Right lobe of liver (tissue), 6 donors: ENCODE data around the gene ARHGEF10L. TPM values are rescaled to one million over a fixed set of nuclear protein-coding genes. Genes with fewer than 3 reads are reported as not detected.
A peak's percentile ranks its signal among the peaks of the same experiment; 100 is the strongest.

Experiments
- ATAC-seq, 4 donors: fragments of 200-7000 bp; cut with Tn5 transposase; one replicate each; pipeline ENCODE4 v1.9.1; 2020; ENCODE audit warnings: mild to moderate bottlenecking in 4 of 4, moderate library complexity in 4 of 4
- DNase-seq, 3 donors: peaks; one replicate each; pipeline ENCODE4 v3.0.0-alpha.2; 2020
- H3K27ac ChIP-seq, 3 donors: fragments of 200-600 bp; one replicate each; pipeline ENCODE4 v1.8.0; 2022
- H3K27me3 ChIP-seq, 2 donors: fragments of 200-600 bp; one replicate each; pipeline ENCODE4 v1.8.0; 2022
- H3K36me3 ChIP-seq, 4 donors: fragments of 200-600 bp; sonication (generic) in 1 of 4; one replicate each; pipeline versions ENCODE4 v1.5.1 to v1.8.0; 2017 to 2022; ENCODE audit warnings: control low read depth in 1 of 4
- H3K4me1 ChIP-seq, 4 donors: fragments of 200-600 bp; sonication (generic) in 1 of 4; one replicate each; pipeline versions ENCODE4 v1.5.1 to v1.8.0; 2017 to 2022; ENCODE audit warnings: control low read depth in 1 of 4
- H3K4me3 ChIP-seq, 3 donors: fragments of 200-600 bp; one replicate each; pipeline ENCODE4 v1.8.0; 2022
- H3K9me3 ChIP-seq, 4 donors: fragments of 200-600 bp; sonication (generic) in 1 of 4; one replicate each; pipeline versions ENCODE4 v1.5.1 to v1.8.0; 2017 to 2022; ENCODE audit warnings: control low read depth in 1 of 4
- POLR2A ChIP-seq: fragments of 450-650 bp; IDR thresholded peaks from one replicate; pipeline ENCODE4 v1.6.1; 2017; ENCODE audit warnings: antibody characterized with exemption, mild to moderate bottlenecking
- WGBS: methylation state at CpG from one replicate; pipeline ENCODE4 v1.1.6; 2018; ENCODE audit warnings: low coverage, low lambda C conversion rate; ENCODE audit not compliant: insufficient coverage; ENCODE audit errors: missing lambda C conversion rate; 5-methylcytosine and 5-hydroxymethylcytosine counted together
- intact Hi-C, 2 donors: fragments of 100-400 bp; cut with DNase I; formaldehyde crosslinking; loops; one replicate each; pipeline versions ENCODE4 v1.11.2 to v1.14.1; 2022
- total RNA-seq, 6 experiments: library from RNA; depleted of rRNA in 2 of 6; stranded (reverse); fragments of >200 nt in 2 of 6; fragmentation: NEBNext Ultra II Directional in 3 of 6; extraction: Animal tissue kit (Norgen Biotek cat#: 25700) in 3 of 6; gene quantifications; one replicate each; pipeline versions ENCODE4 v1.1.0 to v1.2.4, GENCODE V29; 2016 to 2023
- TF ChIP-seq, protein P1 (sequence below), 4 donors: fragments of 200-600 bp in 3 of 4; fragments of 450-650 bp in 1 of 4; IDR thresholded peaks; one replicate each; pipeline versions ENCODE4 v1.5.1 to v1.8.0; 2016 to 2022; ENCODE audit warnings: antibody characterized with exemption in 4 of 4, mild to moderate bottlenecking in 2 of 4
- donor health status: DM: no; HTN: yes; CAD: no.
- donor health status: DM: no; HTN: no; CAD: no.
- donor health status: DM: no; HTN: no; CAD: no.
- donor health status: DM: no; HTN: yes; CAD: no.
- donor health status: DM: no; HTN: yes; CAD: no.

ARHGEF10L gene
- total RNA-seq, 6 experiments from 2014 or later: 59.7 to 124 (median 87.4) TPM

DNA sequence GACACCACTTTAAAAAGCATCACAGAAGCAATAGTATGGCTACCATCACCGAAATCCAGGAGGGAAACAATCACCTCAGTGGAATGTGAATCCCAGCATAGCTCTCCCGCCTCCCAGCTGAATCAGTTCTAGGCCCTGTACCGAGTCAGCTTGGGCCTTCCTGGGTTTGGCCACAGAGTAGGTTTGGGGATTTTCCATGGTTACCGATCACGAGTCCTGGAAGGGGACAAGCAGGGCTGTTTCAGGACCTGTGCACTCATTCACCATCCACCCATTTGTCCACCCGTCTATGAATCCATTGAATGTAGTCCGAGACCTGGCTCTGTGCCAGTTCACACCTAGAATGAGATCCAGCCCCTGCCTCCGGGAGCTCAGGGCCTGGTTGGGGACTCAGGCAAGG lies 94.2 kb downstream of the ARHGEF10L start:
- WGBS: 42% methylated on average over 6 of the region's 8 CpGs
- no peak for TF ChIP-seq POLR2A
- TF ChIP-seq, protein P1, sequence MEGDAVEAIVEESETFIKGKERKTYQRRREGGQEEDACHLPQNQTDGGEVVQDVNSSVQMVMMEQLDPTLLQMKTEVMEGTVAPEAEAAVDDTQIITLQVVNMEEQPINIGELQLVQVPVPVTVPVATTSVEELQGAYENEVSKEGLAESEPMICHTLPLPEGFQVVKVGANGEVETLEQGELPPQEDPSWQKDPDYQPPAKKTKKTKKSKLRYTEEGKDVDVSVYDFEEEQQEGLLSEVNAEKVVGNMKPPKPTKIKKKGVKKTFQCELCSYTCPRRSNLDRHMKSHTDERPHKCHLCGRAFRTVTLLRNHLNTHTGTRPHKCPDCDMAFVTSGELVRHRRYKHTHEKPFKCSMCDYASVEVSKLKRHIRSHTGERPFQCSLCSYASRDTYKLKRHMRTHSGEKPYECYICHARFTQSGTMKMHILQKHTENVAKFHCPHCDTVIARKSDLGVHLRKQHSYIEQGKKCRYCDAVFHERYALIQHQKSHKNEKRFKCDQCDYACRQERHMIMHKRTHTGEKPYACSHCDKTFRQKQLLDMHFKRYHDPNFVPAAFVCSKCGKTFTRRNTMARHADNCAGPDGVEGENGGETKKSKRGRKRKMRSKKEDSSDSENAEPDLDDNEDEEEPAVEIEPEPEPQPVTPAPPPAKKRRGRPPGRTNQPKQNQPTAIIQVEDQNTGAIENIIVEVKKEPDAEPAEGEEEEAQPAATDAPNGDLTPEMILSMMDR (IDR thresholded peaks at IDR 0.05): no peak

DNA sequence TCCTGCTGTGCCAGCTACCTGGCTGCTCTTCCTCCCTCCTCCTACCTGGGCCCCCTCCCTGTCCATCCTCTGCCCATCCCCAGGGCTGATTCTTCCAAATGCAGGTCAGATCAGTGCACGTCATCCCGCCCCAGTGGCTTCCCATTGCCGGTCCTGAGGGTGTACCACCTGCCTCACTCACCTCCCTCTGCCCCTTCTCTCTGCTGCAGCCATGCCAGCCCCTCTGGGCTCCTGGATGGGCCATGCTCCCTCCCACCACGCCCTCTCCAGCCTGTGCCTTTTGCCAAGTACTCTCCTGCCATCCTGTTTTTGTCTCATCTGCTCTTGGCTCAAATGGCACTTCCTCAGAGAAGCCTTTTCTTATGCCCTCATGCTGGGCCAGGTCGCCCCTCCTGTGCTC lies 95.8 kb downstream of the ARHGEF10L start:
- Histone ChIP-seq H3K27ac (no peak overlapping the region), H3K9me3 (no peaks in the 10 kb centered on the region), H3K36me3 (peaks cover 17 to 100% (median 62%) of the 10 kb centered on the region in 4 donors), H3K27me3 (no peaks in the 10 kb centered on the region), H3K4me3 (no peak overlapping the region), H3K4me1 (peaks cover 0 to 7% (median 0%) of the 10 kb centered on the region in 4 donors)
- WGBS: 61% methylated on average over 4 of the region's 5 CpGs
- ATAC-seq: no peak
- TF ChIP-seq, protein P1 (IDR thresholded peaks at IDR 0.05): no peak
- no peak for TF ChIP-seq POLR2A
- intact Hi-C loops: no loop called here
- no peak for DNase-seq

More for the DNA sequence above, 94.2 kb downstream of the ARHGEF10L start:
- ATAC-seq (no peak), DNase-seq (no peak)
- H3K36me3 ChIP-seq: peaks cover 9 to 98% (median 55%) of the 10 kb centered on the region in 4 donors
- no peak overlapping the region for H3K27ac ChIP-seq
- no peak overlapping the region for H3K4me3 ChIP-seq
- intact Hi-C loops: no loop called here
- H3K4me1 ChIP-seq: peaks cover 0 to 15% (median 4%) of the 10 kb centered on the region in 4 donors
- no peaks in the 10 kb centered on the region for H3K27me3 ChIP-seq
- H3K9me3 ChIP-seq: no peaks in the 10 kb centered on the region

DNA sequence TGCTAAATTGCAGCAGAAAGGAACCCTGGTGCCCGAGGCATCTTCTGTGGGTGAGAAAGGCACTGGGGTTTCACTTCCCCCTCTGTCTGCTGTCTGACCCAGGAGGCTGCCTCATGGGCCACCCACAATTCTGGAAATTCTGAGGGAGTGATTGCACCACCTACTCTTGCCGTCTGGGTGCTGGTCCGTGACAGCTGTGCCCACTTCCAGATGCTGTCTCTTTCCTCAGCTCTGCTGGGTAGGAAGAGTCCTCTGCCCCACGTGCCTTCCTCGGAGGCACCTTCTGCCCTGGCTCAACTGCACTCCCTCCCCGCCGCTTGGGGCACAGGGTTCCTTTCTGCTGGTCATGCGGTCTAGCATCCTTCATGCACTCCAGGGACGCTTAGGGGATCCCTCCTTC lies 96.3 kb downstream of the ARHGEF10L start:
- intact Hi-C loops: no loop called here
- Histone ChIP-seq H3K36me3 (peaks cover 17 to 100% (median 64%) of the 10 kb centered on the region in 4 donors), H3K27me3 (no peaks in the 10 kb centered on the region), H3K9me3 (no peaks in the 10 kb centered on the region), H3K27ac (no peak overlapping the region), H3K4me1 (peaks cover 0 to 3% (median 0%) of the 10 kb centered on the region in 4 donors), H3K4me3 (no peak overlapping the region)
- DNase-seq: no peak
- ATAC-seq: peak in 3 of 4 donors; percentile 3 to 12 (median 10)
- WGBS: 17% methylated on average over 1 of the region's 9 CpGs
- no peak for TF ChIP-seq POLR2A
- TF ChIP-seq, protein P1 (IDR thresholded peaks at IDR 0.05): no peak

DNA sequence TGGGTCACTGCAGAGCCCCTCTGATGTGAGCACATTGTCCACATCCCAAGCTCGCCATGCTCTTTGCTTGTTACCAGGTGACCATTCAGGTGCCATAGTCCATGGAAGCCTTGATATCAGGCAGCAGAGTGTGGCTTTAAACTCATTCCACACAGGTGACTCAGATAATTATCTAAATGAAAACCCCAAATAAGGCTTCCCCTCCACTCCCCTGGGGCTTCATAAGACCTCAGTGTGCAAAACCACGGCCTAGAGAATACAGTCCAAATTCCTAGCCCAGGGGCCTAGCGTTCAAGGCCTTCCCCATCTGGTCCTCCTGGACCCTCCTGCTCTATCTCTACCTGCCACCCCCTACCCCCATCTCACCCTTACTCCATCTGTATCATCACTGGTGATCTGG lies 97.1 kb downstream of the ARHGEF10L start:
- ATAC-seq: no peak
- Histone ChIP-seq H3K27ac (no peak overlapping the region), H3K9me3 (no peaks in the 10 kb centered on the region), H3K4me3 (no peak overlapping the region), H3K4me1 (peaks cover 0 to 3% (median 0%) of the 10 kb centered on the region in 4 donors), H3K27me3 (no peaks in the 10 kb centered on the region), H3K36me3 (peaks cover 17 to 100% (median 67%) of the 10 kb centered on the region in 4 donors)
- 86% methylated on average over 2 of the region's 3 CpGs for WGBS
- intact Hi-C loops: no loop called here
- DNase-seq: no peak
- TF ChIP-seq, protein P1 (IDR thresholded peaks at IDR 0.05): no peak
- TF ChIP-seq POLR2A: no peak
